GM18517 (cell line): ENCODE results near the gene SND1.
"Not testable (repeated sequence)": the region's sequence is repeated elsewhere in the genome, so short reads cannot be mapped to it uniquely, and the experiment has no call there.

Experiments used
- ATAC-seq: cut with Tn5 transposase; IDR thresholded peaks from one replicate; pipeline ENCODE4 v1.9.1; 2021; ENCODE audit warnings: mild to moderate bottlenecking, moderate library complexity; ENCODE audit not compliant: unreplicated experiment

SND1 gene

DNA sequence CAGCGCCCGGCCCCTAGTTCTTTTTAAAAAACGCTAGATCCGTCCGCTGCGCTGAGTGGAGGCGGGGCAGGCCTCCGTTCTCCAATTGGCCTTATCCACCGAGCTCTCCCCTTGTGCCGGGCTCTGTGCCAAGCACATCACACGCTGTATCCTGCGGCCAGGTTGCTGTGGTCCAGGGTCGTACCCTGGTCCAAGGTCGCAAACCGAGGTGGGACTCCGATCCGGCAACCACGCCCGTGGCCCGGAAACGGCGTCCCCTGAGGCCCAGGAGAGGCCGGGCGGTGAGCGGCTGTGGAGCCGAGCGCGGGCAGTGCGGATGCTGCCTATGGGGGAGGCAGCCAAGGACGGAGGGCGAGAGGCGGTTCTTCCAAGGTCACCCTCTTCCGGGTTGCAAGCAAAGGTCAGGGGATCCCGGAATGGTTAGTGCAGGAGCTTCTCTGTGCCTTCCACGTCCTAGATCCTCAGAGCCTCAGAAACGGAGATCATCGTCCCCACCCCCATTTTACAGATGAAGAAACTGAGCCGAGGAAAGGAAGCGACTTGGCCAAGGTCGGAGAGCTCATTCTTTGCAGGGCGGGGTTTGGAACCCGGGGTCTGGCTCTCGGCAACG, 451.6 kb downstream of the SND1 start:
- no peak for ATAC-seq

DNA sequence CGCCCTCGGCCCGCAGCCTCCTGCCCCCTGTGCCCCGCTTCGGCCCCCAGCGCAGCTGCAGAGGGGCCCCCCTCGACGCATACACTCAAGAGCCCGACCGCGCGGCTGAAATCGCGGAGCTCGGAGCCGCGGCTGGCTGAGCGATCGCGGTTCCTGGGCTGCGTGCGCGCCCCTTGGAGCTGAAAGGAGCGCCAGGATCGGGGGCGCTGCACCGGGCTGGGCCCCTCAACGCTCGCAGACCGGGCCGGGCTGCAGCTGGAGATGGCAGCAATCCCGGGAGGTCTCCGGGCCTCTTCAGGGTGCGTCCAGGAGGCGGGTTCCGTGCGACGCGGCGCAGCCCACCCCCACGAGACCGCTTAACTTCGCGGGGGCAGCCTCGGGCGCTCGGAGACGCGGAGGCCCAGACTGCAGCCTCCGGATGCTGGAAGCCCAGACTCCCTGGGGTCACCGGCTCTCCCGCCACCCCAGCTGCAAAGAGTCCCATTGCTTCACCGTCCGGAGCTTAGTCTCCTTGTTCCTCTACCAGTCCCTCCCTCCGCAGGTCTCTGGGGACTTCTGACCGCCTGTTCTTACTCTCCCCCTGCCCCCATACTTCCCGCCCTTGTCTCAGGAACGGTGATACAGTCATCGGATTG, 452.2 kb downstream of the SND1 start:
- no peak for ATAC-seq

DNA sequence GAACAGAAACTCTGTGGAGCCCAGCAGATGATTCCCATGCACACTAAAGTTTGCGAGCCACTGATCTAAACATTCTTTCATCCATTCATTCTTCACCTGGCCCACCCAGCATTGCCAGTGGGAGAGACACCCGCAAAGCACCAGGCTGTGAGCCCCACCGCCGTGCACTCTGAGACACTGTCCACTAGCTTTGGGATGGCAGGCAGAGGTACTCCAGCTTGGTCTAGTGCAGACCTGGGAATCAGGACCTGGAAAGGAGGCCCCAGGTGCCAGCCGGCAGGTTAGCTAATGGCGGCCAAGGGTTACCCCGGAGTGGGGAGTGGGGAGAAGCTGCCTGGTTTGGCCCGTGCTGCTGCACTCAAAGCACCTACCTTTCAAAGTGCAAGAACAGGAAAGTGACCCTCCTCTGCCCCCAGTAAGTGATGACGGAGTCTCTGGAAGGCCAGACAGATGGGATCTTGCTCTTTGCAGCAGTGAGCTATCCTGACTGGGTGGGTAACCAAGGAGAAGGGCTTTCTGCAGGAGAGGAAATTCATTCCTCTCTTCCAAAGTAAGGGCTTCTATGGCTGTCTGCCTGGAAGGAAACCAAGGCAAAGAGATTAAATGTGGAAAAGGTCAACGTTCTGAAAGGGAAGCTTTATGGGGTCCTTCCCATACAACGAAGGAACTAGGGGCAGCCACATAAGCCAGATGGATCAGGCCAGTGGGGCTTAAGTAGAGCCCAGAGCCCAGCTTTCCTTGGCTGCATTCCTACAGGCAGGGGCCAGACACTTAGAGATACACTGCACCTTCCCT, 453.4 kb downstream of the SND1 start:
- no peak for ATAC-seq

DNA sequence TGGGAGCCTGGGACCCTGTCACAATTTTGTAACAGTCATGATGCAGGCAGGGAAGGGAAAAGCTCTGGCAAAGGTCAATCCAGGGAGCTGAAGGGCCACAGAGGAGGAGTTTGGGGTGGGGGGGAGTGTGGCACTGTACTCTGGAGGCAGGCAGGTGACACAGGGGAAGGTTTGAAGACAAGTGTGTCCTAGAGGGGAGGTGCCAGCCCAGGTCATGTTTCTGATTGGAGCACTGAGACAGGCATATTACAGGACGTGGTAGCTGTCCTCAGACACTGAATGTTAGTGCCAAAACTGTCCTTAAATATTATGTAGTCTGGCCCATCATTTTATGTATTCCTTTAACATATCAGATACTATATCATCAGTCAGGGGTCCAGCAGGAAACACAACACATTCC, 454.8 kb downstream of the SND1 start:
- no peak for ATAC-seq

DNA sequence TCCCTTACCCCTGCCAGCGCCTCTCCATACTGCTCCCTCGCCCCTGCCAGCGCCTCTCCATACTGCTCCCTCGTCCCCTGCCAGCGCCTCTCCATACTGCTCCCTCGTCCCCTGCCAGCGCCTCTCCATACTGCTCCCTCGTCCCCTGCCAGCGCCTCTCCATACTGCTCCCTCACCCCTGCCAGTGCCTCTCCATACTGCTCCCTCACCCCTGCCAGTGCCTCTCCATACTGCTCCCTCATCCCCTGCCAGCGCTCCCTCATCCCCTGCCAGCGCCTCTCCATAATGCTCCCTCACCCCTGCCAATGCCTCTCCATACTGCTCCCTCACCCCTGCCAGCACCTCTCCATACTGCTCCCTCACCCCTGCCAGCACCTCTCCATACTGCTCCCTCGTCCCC, 455.5 kb downstream of the SND1 start:
- ATAC-seq: not testable (repeated sequence)

DNA sequence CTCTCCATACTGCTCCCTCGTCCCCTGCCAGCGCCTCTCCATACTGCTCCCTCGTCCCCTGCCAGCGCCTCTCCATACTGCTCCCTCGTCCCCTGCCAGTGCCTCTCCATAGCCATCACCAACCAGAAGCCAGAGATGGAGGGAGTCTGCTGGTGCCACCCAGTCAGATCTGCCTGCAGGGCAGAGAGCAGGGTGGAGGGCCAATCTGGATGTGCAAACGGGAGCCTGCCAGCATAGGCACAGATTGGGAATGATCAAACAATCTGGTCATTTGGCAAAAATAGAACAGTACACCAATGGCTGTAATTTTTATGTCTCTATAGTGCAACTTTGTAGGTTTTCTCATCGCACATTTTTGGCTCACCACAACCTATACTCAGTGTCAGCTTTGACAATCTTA, 456.1 kb downstream of the SND1 start:
- no peak for ATAC-seq

DNA sequence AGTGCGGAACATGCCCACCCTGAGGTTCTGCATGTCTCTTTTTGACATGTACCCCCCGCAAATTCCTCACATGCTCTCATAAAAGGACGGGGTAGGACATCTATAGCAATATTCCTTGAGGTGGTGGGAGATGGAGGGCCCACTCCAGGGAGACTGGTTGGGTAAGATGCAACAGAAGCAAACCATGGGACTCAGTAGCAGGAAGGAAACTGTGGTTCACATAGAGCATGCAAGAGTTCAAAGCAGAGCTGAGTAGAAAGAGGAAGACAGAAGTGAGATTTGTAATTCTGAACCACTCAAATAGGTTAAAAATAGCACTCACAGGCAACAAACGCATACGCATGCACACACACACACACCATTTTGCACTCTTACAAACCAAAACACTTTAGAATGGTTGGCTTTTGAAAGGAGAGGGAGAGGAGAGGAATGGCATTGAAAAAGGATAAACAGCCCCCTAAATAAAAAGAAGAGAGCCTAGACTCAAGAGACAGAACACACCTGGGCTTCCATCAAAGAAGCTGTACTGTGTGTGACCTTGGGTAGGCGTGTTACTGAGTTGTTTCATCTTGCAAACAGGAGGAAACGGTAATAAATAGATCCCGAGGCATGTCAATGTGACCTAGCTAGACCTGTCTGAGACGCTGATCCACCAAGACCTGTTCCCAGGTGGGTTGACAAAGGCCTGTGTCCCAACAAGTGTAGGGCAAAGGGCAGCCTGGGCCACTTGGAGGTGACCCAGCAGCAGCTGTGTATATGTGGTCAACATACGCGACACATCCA, 456.8 kb downstream of the SND1 start:
- peak; percentile 96 for ATAC-seq

DNA sequence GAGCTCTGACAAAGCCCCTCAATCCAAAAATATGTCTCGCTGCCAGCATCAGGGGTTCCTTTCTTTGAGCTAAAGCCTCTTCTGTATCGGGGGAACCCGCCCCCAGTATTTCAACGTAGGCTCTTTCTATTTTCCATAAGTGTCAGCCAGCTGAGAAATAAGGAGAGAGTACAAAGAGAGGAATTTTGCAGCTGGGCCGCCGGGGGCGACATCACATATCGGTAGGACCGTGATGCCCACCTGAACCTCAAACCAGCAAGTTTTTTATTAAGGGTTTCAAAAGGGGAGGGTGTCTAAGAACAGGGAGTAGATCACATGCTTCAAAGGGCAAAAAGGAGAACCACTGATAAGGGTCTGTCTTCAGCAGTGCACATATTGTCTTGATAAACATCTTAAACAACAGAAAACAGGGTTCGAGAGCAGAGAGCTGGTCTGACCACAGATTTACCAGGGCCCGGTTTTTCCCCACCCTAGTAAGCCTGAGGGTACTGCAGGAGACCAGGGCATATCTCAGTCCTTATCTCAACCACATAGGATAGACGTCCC, 457.5 kb downstream of the SND1 start:
- ATAC-seq: not testable (repeated sequence)

DNA sequence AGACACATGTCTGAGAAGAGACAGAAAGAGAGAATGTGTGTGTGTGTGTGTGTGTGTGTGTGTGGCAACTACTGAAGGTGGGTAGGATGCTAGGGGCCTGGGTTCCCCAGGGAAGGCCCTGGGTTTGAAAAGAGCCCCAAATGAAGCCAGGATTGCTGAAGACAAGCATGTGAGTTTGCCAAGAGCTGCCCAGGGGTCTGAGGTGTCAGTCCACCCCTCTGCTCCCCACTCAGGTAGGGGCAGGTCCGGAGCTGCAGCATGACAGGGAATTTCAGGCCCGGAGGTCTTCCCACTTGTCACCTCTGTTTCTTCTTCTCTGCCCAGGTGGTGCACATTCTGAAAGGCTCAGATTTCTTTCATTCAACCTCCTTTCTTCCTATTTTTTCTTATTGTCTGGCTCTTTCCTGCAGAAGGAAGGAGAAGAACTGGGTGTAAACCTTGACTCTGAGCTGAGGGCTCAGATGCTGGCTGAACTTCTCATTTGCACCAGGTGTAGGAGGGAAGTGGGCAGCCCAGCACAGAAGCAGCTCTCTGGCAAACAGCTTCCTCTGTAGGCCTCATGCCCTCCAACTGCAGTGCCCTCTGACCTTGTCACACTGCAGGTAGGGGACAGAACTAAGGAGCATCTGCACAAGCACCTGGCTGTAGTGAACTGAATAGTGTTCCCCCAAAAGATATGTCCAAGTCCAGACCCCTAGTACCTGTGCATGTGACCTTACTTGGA, 458.8 kb downstream of the SND1 start:
- ATAC-seq: no peak

DNA sequence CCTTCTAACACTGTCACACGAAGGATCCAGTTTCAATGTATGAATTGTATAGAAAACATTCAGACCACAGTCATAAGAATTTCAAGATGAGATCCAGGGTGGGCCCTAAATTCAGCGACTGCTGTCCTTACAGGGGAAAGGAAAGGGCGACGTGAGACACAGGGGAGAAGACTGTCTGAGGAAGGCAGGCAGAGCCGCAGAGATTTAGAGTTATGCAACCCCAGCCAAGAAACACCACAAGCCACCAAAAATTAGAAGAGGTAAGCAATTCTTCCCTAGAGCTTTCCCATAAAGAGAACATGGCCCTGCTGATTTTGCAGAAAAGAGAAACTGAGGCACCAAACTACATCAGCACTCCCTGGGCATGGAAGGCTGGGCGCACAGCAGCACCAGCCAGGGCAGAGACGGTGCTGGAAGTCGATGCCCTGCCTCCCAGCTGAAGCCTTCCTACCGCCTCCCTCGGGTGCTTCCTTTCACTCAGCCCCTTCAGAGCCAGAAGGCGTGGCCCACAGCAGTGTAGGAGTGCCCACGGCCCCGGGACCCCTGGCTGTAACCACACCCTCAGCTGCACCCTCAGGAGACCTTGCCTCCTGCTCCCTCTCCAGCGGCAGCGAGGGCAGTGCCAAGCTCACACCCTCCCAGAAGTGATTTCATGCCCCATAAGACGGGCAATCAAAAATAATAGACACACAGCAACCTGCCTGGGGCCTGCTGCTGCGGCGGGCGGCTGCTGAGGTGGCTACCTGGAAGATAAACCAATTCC, 460.2 kb downstream of the SND1 start:
- no peak for ATAC-seq

DNA sequence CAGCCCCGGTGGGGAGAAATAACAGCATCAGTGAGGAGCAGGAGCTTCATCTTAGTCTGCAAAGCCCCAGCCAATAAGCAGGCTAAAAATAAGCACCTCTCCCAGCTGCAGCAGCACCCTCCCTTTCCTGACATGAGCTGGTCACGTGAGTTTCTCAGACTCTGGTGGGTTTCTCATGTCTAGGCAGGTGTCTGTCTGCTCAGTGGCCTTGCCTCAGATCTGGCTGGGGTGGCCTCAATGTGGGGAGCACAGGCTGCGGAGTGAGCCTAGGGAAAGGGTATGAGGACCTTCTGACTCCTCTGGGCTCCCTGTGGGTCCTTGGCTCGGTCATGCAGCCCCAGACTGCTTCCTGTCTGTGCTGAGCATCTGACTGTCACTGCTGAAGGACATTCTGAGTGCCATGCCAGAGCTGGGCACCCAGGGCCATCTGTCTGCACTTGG, 460.8 kb downstream of the SND1 start:
- ATAC-seq: no peak

DNA sequence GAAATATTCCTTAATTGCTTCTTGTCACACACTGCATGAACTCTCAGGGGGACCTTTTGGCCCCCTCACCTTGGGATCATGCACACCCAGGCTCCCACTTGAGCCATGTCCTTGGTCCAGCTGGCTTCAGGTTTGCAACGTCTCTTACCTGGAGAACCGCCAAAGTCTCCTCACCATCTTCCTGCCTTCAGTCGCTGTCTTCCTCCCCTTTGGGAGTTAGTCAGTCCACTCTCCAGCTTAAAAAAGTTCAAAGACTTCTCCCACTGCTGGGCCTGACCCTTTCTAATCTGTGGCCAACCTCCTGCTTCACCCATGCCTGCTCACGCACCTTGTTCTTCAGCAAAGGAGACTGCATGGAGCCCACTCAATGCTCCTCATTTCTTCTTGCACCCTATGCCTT, 461.8 kb downstream of the SND1 start:
- no peak for ATAC-seq

DNA sequence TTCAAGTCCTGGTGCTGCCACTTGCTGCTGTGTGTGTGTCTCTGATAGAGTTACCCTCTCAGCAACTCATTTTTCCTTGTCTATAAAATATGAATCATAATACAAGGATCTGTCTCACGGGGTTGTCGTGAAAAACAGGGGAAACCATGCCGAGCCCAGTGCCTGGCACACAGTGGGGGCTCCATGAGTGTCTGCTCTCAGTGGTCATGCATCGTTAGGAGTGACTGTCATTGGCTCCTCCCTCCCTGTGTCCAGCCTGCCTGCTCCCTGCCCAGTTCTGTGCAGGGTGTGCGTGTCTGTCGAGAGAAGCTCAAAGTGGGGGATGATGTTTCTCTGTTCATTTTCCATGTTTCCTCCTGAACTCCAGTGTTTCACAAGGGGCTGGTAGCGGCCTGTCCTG, 462.8 kb downstream of the SND1 start:
- no peak for ATAC-seq

DNA sequence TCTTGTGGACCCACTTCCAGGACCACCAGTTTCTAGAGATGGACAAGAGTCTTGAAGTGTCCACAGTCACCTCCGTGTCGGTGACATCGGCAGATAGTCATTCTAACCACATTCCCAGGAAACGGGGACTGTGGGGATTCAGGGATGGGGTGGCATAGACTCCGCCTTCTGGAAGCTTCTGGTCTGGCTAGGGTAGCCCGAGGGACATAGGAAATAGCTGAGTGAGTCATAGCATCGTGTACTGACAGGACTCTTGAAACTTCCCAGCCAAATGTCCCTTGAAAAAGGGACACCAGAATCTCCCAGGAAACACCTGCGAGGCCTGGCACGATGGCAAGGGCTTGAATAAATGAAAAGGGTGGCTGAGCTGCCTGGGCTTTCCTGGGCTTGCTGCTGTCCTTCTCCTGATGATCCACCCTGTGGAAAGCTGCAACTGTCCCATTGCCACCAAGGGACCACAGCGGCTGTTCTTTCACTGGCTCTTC, 463.4 kb downstream of the SND1 start:
- ATAC-seq: no peak

DNA sequence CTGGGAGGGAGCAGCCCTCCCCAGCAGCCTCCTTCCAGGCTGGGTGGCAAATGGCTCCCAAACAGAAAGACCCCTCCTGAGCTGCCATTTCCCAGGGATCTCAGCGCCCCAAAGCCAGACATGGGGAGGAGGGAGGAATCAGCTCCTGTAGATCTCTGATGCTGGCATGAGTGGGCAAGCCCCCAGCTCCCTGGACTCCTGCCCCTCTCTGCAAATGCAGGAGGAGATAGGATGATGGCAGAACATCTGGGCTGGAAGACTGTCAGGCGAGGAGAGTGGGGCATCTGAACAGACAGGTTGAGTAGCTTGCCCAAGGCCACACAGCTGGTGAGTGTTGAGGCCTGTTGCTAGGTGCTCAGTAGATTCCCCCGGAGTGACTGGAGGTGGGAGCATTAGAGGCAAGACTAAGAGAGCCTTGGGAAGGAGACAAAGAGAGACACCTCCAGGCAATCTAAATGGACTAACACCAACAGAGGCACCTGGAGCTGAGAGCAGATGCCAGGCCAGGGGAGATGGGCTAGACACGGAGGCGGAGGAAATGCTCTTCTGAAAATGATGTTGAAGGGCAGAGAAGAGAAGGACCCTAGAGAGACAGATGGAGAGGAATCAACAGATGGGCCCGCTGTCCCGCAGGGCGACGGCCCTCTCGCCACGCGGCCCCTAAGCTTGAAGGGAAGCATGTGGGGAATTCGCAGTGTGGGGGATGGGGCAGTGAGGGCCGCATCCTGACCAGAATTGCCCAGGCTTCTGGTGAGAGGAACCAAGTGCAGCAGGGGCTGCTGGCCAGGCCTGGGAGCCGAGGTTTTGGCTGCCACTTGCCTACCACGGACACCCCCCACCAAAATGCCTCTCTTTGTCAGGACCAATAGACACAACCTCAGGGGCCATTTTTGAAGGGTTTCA, 464.1 kb downstream of the SND1 start:
- ATAC-seq: no peak

DNA sequence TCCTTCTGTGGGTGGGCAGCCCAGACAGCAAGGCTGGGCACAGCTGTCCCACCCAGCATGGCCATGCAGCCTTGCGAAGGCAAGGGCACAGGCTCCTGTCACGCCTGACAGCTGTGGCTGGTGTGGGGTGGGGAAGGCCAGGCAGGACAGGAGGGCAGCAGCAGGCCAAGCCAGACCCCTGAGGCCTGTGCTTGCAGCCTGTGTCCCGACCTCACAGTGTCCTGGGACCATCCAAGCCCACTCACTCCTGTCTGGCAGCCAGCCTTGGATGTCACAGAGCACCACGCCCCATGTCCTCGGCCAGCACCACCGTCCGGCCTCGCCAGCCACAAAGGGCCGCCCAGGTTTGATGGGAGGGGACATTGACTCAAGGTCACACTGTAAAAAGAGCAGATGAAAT, 464.7 kb downstream of the SND1 start:
- no peak for ATAC-seq

DNA sequence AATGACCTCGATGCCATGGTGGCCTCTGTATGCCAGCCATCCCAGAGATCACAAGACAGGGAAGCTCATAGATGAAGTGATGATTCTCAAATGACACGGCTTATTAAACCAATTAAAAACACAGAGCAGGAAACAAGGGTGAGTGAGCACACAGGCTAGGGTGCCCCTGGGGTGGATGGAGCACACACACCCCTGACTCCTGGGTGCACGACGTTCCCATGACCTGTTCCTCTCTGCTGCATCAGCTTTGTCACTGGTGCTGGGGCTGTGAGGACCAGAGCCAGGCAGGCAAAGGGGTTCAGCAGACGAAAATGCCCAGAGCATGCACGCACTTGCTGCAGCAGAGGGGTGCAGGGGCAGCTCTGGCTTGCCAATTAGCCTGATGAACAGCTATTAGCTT, 465.7 kb downstream of the SND1 start:
- no peak for ATAC-seq

DNA sequence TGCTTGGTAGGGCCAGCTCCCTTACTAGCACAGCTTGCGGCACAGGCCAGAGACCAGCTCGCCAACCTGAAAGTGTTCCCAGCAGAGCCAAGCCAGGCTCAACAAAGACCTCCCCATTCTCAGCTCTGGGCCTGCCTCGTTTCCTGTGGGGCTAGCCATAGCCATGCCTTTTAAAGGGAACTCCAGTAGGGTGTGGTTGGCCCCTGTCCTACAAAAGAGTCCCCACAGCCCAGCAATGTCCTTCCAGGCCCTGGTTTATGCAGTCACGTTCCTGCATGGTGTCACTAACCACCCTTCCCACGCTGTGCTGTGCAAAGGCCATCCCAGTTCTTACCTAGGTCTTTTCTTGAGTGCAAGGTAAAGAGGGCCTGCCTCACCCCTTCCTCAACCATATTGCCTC, 467.0 kb downstream of the SND1 start:
- ATAC-seq: no peak

DNA sequence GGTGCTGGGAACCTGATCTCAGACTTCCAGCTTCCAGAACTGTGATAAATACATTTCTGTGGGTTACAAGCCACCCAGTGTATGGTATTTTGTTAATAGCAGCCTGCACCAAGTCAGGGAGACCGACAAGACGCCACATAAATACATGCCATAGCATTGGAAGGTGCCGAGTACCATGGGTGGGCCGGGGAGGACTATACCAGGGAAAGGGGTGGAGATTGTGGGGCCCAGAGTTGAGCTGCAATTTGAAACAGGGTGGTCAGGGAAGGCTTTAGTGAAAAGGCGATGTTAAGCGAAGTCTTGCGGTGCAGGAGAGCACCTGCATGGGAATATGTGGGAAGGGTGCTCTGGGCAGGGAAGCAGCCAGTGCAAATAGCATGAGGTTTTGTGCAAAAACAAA, 468.1 kb downstream of the SND1 start:
- ATAC-seq: no peak
